GM19372 (cell line): ENCODE data around the gene PRKG2.
"Not testable (repeated sequence)": the region's sequence is repeated elsewhere in the genome, so short reads cannot be mapped to it uniquely, and the experiment has no call there.

ENCODE experiments used
- ATAC-seq: cut with Tn5 transposase; IDR thresholded peaks from one replicate; pipeline ENCODE4 v1.9.1; 2021; ENCODE audit warnings: mild to moderate bottlenecking, low read depth, moderate library complexity; ENCODE audit not compliant: unreplicated experiment

PRKG2 gene, protein sequence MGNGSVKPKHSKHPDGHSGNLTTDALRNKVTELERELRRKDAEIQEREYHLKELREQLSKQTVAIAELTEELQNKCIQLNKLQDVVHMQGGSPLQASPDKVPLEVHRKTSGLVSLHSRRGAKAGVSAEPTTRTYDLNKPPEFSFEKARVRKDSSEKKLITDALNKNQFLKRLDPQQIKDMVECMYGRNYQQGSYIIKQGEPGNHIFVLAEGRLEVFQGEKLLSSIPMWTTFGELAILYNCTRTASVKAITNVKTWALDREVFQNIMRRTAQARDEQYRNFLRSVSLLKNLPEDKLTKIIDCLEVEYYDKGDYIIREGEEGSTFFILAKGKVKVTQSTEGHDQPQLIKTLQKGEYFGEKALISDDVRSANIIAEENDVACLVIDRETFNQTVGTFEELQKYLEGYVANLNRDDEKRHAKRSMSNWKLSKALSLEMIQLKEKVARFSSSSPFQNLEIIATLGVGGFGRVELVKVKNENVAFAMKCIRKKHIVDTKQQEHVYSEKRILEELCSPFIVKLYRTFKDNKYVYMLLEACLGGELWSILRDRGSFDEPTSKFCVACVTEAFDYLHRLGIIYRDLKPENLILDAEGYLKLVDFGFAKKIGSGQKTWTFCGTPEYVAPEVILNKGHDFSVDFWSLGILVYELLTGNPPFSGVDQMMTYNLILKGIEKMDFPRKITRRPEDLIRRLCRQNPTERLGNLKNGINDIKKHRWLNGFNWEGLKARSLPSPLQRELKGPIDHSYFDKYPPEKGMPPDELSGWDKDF

DNA sequence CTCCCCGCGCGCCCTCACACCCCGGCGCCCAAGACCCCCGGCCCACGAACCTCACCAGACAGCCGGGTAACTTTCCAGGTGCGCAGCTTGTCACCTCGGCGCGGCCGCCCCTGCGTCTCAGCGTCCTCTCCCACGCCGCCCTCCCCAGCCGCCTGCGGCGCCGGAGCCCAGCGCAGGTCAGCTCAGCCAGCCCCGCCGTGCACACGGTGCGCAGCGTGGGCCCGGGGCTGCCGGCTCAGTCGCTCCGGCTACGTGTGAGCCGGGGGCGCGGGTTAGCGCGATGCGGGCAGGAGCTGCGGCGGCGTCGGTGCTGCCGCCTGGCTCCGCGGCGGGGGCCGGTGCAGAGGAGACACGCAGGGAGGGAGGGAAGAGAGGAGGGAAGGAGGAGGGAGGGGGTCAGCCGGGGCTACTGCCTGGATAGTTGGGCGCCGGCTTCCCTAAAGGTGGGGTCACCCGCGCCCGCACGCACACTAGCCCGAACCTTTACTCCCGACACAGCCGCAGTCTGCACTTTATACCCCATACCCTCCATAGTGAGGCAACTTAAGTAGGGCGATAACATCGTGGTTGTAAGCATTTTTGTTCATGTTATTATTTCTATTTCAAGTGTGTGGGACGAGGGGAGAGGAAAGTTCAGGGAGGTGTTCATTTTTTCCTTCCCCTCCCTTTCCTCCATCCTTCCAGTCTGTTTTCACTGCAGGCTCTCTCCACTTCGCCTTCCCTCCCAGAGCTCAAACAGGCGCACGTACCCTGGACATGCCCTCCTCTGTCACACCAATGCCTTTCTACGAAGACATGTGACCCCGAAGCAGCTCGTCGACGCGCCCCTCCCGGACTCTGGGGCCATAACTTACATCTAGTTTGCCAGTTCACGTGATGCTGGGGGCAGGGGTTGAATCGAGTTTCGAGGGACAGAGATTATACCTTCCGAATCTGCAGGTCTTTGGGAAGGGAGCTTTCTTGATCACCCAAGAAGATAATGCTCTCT, at the start of gene PRKG2:
Gene PRKG2, minus strand, starts transcription at position 342 of the 988 bp plus-strand sequence. CDS start 10,175 bp downstream, outside the sequence.
- ATAC-seq: no peak

DNA sequence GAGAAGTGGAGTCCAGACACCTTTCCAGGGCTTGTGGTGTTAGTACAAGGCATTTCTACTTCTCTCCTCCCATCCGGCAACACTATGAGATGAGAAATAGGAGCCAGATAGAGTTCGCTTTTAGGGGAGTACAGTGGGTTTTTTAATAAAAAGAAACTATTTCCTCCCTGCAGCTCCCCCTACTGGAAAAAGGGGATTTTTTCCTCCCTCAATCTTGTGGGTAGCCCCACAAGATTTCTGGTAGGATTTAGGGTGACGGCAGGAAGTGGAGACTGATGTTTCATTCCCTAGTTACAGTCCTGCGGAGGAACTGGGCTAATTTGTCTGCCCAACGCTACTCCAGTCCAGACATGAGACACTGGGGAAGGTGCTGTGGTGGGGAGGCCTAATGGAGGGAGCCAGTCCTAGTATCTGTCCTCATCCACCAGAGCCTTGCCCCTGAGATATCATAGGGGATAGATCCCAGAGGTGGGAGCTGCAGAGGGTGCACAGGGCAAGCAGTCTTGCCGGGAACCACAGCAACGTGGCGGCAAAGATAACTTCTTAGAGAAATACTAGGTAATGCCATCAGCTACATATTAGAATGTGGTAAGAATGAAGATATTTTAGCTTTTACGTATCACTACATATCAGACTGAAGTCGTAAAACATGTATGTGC, 45.5 kb upstream of the PRKG2 start:
- ATAC-seq: no peak

DNA sequence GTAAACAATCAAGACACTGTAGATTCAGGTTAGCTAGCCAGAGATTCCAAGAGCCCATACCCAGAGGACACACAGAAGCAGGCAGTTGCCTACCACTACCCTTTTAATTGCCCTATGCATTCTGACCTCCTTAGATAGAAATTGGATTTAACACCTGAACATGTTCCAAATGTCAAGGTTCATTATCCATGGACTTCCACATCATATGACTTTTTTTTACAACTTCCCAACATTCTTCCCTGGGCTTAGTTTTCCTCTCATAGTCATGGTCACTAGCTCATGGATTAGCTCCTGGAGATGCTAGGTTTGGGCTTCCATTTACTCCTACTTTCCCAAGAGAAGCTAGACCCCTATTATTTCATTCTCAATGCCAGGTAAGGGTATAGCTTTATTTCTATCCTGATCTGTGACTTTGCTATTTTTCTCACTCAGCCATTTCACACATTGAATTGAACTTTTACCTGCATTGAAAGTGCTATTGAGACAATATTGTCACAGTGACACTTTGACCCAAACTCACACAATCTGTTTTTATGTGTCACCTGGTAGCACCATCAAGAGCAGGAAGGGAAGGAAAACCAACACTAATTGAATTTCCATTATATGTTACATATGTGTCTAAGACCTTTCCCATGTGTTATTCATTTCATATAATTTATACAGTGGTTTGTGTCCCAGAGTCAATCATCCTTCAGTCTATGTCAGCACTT, 44.0 kb upstream of the PRKG2 start:
- no peak for ATAC-seq

DNA sequence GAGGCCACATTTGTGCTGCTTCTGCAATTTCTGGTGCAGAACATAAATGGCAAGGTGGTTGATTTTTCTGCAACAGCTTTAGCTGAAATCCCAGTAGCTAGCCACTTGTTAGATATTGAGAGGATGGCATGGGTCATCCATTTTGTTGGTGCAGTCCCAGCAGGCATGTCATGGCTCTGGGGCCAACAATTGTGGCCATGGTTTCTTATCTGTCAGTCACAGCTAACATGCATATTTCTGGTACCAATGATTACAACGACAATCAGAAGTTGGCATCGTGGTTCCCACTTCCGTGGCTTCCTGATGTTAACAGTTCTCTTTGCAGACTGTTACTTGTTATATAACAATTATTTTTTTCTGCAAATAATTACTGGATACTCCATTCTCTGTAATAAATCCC, 42.8 kb upstream of the PRKG2 start:
- ATAC-seq: no peak

DNA sequence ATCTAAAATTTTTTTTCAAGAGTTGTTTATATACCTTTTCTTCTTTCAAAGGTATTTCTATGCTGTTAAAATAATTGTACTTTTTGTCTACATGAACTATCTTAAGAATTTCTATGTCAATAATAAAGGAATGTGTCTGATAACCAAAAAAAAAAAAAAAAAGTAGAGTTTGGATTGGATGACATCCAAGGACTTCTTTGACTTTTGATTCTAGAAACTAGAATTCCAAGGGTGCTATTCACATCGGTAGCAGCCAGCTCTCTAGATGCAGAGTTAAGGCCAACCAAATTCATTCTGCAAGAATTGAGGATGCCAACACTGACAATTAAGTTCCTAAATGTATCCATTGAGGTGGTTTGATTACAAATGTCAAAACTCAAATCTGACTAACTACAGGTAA, 42.0 kb upstream of the PRKG2 start:
- ATAC-seq: no peak

DNA sequence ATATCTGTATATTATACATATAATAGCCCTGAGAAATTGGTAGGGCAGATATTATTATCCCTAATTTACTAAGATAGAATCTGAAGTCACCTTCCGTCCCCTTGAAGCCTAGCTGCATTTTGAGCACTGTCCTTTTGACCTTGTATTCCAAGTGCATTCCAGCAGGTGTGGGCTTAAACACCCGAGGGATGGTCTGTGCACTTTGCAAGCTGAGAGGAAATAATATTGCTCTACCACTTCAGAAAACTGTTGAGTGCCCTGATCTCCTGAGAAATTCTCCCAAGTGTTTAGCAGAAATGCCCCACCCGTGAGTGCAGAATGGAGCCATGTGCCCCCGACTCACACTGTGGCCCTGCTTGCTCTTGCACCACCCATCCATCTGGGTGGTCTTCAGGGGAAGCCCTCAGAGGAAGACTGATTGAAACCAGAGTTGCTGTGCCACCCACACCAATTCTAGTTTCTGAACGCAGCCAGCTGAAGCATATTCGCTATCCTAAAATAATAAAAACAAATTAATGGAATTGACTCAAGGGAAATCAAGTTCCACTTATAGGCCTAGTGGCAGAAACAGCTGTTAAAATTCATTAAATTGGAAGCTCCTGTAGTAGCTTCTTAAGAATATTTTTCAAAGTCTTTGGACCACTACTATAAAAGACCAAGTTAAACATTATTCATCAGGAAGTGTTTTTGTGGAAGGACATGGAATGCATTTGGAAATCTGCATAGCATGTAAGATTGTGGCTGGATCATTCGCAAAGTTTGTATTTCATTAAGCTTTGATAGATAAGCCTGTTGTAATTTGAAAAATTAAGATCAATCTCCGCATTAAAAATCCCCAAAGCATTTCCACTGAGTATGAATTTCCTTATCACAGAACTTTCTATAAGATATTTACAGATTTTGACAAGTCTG, 41.3 kb upstream of the PRKG2 start:
- ATAC-seq: no peak

DNA sequence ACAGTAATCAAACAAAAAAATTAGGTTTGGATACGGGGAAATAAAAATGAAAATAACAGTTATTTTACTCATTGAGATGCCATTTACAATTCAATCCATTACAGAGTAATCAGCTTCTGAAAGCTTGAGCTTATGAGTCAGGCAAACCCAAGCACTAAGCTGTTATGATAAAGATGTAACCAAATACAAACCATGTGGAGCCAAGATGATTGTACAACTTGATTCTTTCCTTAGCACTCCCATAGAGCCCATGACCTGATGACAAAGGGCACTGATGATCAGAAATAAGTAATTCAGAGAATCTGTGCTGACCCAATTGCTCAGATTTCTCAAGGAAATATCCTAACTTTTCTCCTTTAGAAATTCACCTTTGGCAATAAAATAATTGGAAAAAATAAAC, 40.5 kb upstream of the PRKG2 start:
- no peak for ATAC-seq

DNA sequence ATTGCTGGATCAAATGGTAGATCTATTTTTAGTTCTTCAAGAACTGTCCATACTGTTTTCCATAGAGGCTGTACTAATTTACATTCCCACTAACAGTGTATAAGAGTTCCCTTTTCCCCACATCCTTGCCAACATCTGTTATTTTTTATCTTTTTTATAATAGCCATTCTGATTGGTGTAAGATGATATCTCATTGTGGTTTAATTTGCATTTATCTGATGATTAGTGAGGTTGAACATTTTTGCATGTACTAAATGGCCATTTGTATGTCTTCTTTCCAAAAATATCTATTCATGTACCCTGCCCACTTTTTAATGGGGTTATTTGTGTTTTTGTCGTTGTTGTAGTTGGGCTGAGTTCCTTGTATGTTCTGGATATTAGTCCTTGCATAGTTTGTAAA, 35.4 kb upstream of the PRKG2 start:
- no peak for ATAC-seq

DNA sequence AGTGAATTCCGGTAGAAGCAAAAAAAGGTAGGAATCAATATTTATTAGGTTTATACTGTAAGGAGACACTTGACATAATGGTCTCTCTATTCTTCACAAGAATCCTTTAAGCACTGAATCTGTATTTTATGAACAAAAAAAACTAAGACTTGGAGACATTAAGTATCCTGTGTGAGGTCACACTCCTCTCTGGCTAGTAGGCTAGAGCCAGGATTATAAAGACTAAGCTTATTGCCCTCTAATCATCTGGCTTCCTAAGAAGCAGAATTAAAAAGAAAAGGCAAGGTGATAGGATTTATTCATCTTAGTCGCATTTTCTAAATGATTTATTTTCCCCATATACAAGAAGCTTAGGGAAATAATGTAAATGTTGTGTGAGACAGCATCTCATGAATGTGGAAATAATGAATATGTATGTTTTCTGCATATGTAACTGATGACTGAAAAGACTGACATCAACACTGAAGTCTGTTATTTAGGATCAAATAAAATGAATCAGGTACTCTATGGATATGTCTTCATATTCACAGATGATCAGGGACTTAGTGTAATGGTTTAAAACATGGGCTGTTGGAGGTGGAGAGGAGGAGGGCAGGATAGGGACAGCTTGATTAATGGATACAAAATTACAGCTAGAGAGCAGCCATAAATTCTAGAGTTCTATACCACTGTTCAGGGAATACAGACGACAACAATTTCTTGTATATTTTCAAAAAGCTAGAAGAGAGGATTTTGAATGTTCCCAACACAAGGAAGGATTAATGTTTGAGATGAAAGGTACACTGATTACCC, 30.4 kb upstream of the PRKG2 start:
- ATAC-seq: no peak

DNA sequence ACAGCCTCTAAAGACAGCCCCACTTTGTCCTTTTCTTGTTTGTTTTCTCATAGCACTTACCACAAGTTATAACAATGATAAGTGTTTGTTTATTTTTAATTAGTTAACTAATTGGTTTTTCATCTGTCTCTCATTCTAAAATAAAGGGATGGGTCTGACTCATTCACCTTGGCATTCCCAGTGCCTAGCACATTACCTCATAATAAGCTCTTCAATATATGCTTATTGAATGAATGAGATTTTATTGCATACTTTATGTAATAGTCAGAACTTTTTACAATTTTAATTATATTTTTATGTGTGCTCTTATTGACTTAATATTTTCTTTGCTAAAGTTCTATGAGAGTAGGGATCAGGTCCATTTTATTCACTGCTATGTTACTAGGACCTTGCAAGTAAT, 22.8 kb upstream of the PRKG2 start:
- no peak for ATAC-seq

DNA sequence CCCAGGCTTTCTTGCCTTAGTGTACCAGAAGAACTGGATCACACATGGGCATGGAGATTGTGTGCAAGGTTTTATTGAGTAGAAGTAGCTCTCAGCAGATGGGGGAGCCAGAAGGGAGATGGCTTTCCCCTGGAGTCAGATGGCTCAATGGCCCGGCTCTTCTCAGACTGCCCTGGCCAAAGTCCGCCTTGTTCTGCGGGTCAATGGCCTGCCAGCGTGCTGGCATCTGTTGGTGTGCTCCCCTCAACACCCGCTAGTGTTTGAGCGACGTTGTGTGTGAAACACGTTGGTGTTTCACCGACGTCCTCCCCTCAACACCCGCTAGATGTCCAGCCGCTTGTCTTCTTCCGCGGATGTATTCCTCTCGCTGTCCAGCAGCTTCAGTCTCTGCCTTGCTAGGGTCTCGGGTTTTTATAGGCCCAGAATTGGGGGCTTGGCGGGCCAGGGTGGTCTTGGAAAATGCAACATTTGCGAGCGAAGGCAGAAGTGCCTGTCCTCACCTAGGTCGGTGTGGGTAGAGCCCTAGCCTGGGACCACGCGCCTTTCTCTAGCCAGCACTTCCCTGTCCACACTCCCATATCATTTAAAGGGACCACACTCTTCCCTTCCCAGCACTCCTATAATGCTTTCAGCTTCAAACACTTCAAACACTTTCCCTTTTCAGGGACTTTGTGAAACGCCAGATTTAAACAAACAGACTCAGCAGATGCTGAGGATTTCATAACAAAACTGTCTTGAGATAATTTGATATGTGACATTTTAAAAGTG, 21.1 kb upstream of the PRKG2 start:
- no peak for ATAC-seq

DNA sequence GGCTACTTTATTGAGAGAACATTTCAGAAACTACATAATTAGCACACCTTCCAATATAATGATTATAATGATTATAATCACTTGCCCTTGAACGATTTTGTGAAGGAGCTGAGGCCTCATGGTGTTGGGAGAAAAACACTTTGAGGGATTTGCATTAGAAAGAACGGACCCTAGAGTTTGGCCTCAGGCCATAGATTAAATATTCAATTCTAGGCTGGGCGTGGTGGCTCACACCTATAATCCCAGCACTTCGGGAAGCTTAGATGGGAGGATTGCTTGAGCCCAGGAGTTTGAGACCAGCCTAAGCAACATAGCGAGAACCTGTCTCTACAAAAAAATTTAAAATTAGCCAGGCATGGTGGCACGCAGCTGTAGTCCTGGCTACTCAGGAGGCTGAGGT, 12.9 kb upstream of the PRKG2 start:
- ATAC-seq: no peak

DNA sequence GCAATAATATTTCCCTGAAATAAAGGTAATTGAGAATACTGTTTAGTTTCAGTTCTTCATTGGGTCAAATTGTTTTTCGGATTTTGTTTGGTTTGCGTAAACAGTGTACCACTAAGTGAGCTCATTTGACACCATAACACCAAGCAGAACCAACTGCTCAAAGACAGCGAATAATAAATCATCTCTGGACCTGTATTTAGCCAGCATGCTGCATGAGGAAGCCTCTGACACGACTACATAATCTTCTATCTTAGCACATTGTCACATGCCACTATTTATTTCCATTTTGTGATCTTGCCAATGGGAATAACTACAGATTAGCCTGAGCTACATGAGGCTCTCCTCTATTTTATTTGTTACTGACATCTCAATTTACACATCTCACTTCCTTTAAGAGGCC, 12.1 kb upstream of the PRKG2 start:
- no peak for ATAC-seq

DNA sequence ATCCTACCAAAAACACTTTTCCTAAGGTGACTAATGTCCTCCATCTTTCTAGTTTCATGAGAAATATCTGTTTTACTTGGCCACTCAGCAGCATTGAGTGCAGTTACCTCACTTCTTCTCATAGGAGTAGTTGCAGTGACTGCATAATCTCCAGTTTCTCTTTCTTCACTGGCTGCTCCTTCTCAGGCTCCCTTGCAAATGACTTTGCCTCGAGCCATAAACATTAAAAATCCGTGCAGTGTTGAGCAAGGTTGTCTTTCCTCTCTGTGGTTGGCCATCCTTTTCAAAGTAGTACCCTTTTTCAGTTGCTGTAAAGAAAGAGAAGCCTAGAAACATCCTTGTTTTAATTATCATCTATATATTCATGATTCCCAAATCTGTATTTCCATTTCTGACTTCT, 10.2 kb upstream of the PRKG2 start:
- ATAC-seq: no peak

DNA sequence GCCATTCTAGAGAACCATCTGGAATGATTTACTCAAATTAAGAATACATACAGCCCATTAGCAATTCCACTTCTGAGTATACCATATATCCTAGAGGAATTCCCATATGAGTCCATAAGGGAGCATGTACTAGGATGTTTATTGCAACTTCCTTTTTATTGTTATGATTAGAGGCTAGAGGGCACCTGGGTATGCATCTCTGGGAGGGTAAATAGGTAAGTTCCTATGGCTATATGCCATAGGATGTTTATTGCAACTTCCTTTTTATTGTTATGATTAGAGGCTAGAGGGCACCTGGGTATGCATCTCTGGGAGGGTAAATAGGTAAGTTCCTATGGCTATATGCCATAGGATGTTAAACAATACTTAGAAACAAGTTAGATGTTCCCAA, 7.1 kb upstream of the PRKG2 start:
- ATAC-seq: not testable (repeated sequence)

DNA sequence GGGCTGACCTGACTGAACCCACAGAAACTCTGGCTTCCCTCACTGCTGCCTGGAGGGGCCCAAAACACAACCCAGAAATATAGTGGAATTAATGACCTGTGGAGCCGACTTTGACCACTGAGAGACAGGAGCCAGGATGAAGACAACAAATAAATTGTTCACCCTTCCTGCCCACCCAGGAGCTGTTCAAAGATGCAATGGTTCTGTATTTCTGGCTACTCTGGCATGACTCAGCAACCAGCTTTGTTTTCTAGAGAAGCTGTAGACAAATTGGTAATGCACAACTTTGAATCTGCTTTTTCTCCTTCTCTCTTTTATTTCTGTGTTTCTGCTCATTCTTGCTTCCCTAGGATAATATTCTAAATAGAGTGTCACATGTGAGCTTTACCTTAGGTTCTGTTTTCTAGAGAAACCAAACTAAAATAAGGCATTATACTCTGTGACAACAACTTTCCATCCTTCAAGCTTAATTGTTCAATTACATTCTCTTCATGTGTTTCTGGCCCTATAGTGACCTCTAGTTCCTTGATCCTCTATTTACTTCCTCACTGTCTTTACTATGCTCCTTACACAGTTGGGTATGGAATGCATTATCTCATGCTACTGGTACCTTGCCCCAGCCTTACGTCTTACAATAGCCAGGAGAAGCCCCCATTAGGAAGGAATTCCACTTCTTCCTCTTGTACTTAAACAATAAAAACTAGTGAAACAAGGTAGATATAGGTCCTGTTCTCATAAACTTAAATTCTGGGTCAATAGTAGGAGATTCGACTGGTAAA, 6.5 kb upstream of the PRKG2 start:
- no peak for ATAC-seq
